Mucosa of stomach (tissue), 1 donor: ENCODE measurements around the gene TFAP2E.
"Not testable (repeated sequence)": the region's sequence is repeated elsewhere in the genome, so short reads cannot be mapped to it uniquely, and the experiment has no call there.

Experiments used
- H3K27me3 ChIP-seq: one replicate; pipeline ENCODE4 v1.7.0; 2013; ENCODE audit warnings: mild to moderate bottlenecking, low read length; ENCODE audit not compliant: control insufficient read depth, insufficient read depth
- H3K36me3 ChIP-seq: one replicate; pipeline ENCODE4 v1.7.0; 2013; ENCODE audit warnings: low read length; ENCODE audit not compliant: control insufficient read depth, insufficient read depth
- H3K4me1 ChIP-seq: one replicate; pipeline ENCODE4 v1.7.0; 2013; ENCODE audit warnings: mild to moderate bottlenecking, low read length; ENCODE audit not compliant: control insufficient read depth, insufficient read depth
- H3K4me3 ChIP-seq: one replicate; pipeline ENCODE4 v1.7.0; 2013; ENCODE audit warnings: low read length
- H3K9ac ChIP-seq: one replicate; pipeline ENCODE4 v1.7.0; 2013; ENCODE audit warnings: mild to moderate bottlenecking, low read length, moderate library complexity
- H3K9me3 ChIP-seq: one replicate; pipeline ENCODE4 v1.7.0; 2013; ENCODE audit warnings: mild to moderate bottlenecking, low read length, moderate library complexity; ENCODE audit not compliant: control insufficient read depth
- donor health status: Pancreatic carcinoma.

Gene TFAP2E

GRCh38 chr1:35567947-35568558, 5.1 kb upstream of the TFAP2E start:
- peaks cover 6% of the 10 kb centered on the region for H3K4me1 ChIP-seq
- H3K36me3 ChIP-seq: no peaks in the 10 kb centered on the region
- H3K9ac ChIP-seq: no peak overlapping the region
- no peak overlapping the region for H3K4me3 ChIP-seq
- H3K27me3 ChIP-seq: peaks cover 22% of the 10 kb centered on the region
- H3K9me3 ChIP-seq: no peaks in the 10 kb centered on the region

- Histone ChIP-seq H3K9ac (no peak overlapping the region), H3K36me3 (no peaks in the 10 kb centered on the region)
Measured at GRCh38 chr1:35568975-35569395, 4.1 kb upstream of the TFAP2E start.

GRCh38 chr1:35569936-35570335, 3.2 kb upstream of the TFAP2E start:
- Histone ChIP-seq H3K36me3 (no peaks in the 10 kb centered on the region), H3K9me3 (no peaks in the 10 kb centered on the region), H3K4me1 (peaks cover 16% of the 10 kb centered on the region), H3K9ac (no peak overlapping the region), H3K27me3 (peaks cover 41% of the 10 kb centered on the region), H3K4me3 (no peak overlapping the region)

More at GRCh38 chr1:35568975-35569395, 4.1 kb upstream of the TFAP2E start:
- peaks cover 14% of the 10 kb centered on the region for H3K4me1 ChIP-seq
- no peak overlapping the region for H3K4me3 ChIP-seq
- H3K27me3 ChIP-seq: peaks cover 31% of the 10 kb centered on the region
- no peaks in the 10 kb centered on the region for H3K9me3 ChIP-seq

GRCh38 chr1:35570589-35571137, 2.5 kb upstream of the TFAP2E start:
- Histone ChIP-seq H3K27me3 (peaks cover 48% of the 10 kb centered on the region), H3K9me3 (no peaks in the 10 kb centered on the region), H3K4me3 (no peak overlapping the region), H3K36me3 (no peaks in the 10 kb centered on the region), H3K9ac (no peak overlapping the region), H3K4me1 (peaks cover 24% of the 10 kb centered on the region)

- Histone ChIP-seq H3K27me3 (peaks cover 52% of the 10 kb centered on the region), H3K4me3 (no peak overlapping the region), H3K36me3 (no peaks in the 10 kb centered on the region), H3K9ac (no peak overlapping the region), H3K4me1 (peaks cover 24% of the 10 kb centered on the region), H3K9me3 (no peaks in the 10 kb centered on the region)
Measured at GRCh38 chr1:35571263-35571662, 1.9 kb upstream of the TFAP2E start.

- H3K9me3 ChIP-seq: no peaks in the 10 kb centered on the region
- peaks cover 62% of the 10 kb centered on the region for H3K27me3 ChIP-seq
Measured at GRCh38 chr1:35572296-35572695, 818 bp upstream of the TFAP2E start.

GRCh38 chr1:35574125-35574654, 1.1 kb downstream of the TFAP2E start:
- Histone ChIP-seq H3K36me3 (no peaks in the 10 kb centered on the region), H3K27me3 (peaks cover 76% of the 10 kb centered on the region), H3K9me3 (no peaks in the 10 kb centered on the region), H3K9ac (no peak overlapping the region), H3K4me1 (peaks cover 37% of the 10 kb centered on the region), H3K4me3 (no peak overlapping the region)

More at GRCh38 chr1:35572296-35572695, 818 bp upstream of the TFAP2E start:
- H3K36me3 ChIP-seq: no peaks in the 10 kb centered on the region
- no peak overlapping the region for H3K4me3 ChIP-seq
- H3K4me1 ChIP-seq: peaks cover 26% of the 10 kb centered on the region
- no peak overlapping the region for H3K9ac ChIP-seq

GRCh38 chr1:35574655-35575415, 1.7 kb downstream of the TFAP2E start:
- no peak overlapping the region for H3K9ac ChIP-seq
- H3K4me1 ChIP-seq: peaks cover 37% of the 10 kb centered on the region
- no peaks in the 10 kb centered on the region for H3K36me3 ChIP-seq
- H3K4me3 ChIP-seq: no peak overlapping the region
- no peaks in the 10 kb centered on the region for H3K9me3 ChIP-seq
- H3K27me3 ChIP-seq: peaks cover 76% of the 10 kb centered on the region

- H3K36me3 ChIP-seq: no peaks in the 10 kb centered on the region
- H3K27me3 ChIP-seq: peaks cover 76% of the 10 kb centered on the region
Measured at GRCh38 chr1:35575416-35575958, 2.4 kb downstream of the TFAP2E start.

GRCh38 chr1:35576061-35576765, 3.1 kb downstream of the TFAP2E start:
- H3K36me3 ChIP-seq: no peaks in the 10 kb centered on the region
- no peak overlapping the region for H3K9ac ChIP-seq
- no peak overlapping the region for H3K4me3 ChIP-seq
- H3K4me1 ChIP-seq: peaks cover 37% of the 10 kb centered on the region
- no peaks in the 10 kb centered on the region for H3K9me3 ChIP-seq
- H3K27me3 ChIP-seq: peaks cover 72% of the 10 kb centered on the region

More at GRCh38 chr1:35575416-35575958, 2.4 kb downstream of the TFAP2E start:
- no peaks in the 10 kb centered on the region for H3K9me3 ChIP-seq
- H3K9ac ChIP-seq: no peak overlapping the region
- peaks cover 37% of the 10 kb centered on the region for H3K4me1 ChIP-seq
- H3K4me3 ChIP-seq: no peak overlapping the region

GRCh38 chr1:35576766-35577070, 3.6 kb downstream of the TFAP2E start:
- H3K9ac ChIP-seq, H3K4me3 ChIP-seq, H3K36me3 ChIP-seq, H3K9me3 ChIP-seq: not testable (repeated sequence)
- Histone ChIP-seq H3K27me3 (peaks cover 67% of the 10 kb centered on the region), H3K4me1 (peaks cover 37% of the 10 kb centered on the region)
